A673 (cell line): Measurements from ENCODE around the gene ISG15.

Experiments used
- CTCF ChIP-seq: fragments of 300-800, 200-600 bp; sonication (generic); conservative IDR thresholded peaks from 2 replicates; pipeline ENCODE4 v1.5.1; 2017; ENCODE audit warnings: low read depth, mild to moderate bottlenecking, antibody characterized with exemption, low read length, moderate library complexity, mixed read lengths
- EZH2 ChIP-seq: fragments of 200-600 bp; sonication (generic); IDR thresholded peaks from 2 replicates; pipeline ENCODE4 v1.6.1; 2017; ENCODE audit warnings: borderline replicate concordance, low read depth, mild to moderate bottlenecking, mixed read lengths, antibody characterized with exemption, low read length; ENCODE audit not compliant: poor library complexity, severe bottlenecking

GRCh38 chr1:1004420-1004779 lies 8.9 kb upstream of the ISG15 start:
- TF ChIP-seq CTCF (no peak), EZH2 (no peak)
